GM19240 (cell line): ENCODE measurements around the gene LNPK.
"Not testable (repeated sequence)": the region's sequence is repeated elsewhere in the genome, so short reads cannot be mapped to it uniquely, and the experiment has no call there.

Source experiments
- DNase-seq: peaks from one replicate; pipeline ENCODE4 v3.0.0; 2011; ENCODE audit warnings: low spot score; ENCODE audit not compliant: insufficient read length

Gene LNPK

DNA sequence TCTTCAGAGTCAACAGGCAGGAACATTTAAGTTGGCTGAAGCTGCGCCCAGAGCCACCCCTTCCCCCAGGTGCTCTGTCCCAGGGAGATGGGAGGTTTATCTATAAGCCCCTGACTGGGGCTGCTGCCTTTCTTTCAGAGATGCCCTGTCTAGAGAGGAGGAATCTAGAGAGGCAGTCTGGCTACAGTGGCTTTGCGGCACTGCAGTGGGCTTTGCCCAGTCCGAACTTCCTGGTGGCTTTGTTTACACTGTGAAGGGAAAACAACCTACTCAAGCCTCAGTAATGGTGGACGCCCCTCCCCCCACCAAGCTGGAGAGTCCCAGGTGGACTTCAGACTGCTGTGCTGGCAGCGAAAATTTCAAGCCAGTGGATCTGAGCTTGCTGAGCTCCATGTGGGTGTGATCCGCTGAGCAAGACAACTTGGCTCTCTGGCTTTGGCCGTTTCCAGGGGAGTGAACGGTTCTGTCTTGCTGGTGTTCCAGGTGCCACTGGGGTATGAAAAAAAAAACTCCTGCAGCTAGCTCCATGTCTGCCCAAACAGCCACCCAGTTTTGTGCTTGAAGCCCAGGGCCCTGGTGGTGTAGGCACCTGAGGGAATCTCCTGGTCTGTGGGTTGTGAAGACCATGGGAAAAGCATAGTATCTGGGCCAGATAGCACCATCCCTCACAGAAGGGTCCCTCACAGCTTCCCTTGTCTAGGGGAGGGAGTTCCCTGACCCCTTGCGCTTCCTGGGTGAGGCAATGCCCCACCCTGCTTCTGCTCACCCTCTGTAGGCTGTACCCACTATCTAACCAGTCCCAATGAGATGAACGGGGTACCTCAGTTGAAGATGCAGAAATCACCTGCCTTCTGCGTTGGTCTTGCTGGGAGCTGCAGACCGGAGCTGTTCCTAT lies 88.0 kb downstream of the LNPK start:
- DNase-seq, result not testable (repeated sequence)

GRCh38 chr2:175913267-175913666 lies 88.8 kb downstream of the LNPK start:
- DNase-seq, result not testable (repeated sequence)

GRCh38 chr2:175904035-175904434 lies 98.0 kb downstream of the LNPK start:
- no peak for DNase-seq

- DNase-seq, result no peak
Observed at GRCh38 chr2:175903384-175903936, 98.6 kb downstream of the LNPK start.

DNA sequence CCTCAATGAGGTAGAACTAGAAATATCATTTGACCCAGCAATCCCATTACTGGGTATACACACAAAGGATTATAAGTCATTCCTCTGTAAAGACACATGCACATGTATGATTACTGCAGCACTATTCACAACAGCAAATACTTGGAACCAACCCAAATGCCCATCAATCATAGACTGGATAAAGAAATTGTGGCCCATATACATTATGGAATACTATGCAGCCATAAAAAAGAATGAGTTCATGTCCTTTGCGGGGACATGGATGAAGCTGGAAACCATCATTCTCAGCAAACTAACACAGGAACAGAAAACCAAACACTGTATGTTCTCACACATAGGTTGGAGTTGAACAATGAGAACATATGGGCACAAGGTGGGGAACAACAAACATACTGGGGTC lies 106.1 kb downstream of the LNPK start:
- not testable (repeated sequence) for DNase-seq

DNA sequence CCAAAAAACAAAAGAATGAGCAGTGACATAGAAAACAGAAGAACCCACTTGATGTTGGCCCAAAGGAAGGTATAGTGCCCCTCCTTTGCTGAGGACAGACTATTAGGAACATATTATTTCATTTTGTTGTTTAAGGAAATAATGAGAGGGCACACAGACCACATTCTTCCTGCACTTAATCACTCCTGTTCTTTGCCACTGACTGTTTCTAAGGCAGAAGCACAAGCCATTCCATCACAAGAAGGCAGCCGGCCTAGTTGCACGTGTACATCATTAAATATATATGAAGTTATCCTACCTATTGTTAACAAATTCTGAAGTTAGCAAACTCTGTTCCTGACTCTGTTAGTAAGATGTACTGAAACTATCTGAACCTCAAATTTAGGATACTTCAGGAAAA lies 110.0 kb downstream of the LNPK start:
- no peak for DNase-seq

GRCh38 chr2:175890636-175891242 lies 111.3 kb downstream of the LNPK start:
- DNase-seq, result no peak

GRCh38 chr2:175889701-175890302 lies 112.3 kb downstream of the LNPK start:
- DNase-seq, result no peak

- DNase-seq, result no peak
Observed at GRCh38 chr2:175887776-175888175, 114.3 kb downstream of the LNPK start.

DNA sequence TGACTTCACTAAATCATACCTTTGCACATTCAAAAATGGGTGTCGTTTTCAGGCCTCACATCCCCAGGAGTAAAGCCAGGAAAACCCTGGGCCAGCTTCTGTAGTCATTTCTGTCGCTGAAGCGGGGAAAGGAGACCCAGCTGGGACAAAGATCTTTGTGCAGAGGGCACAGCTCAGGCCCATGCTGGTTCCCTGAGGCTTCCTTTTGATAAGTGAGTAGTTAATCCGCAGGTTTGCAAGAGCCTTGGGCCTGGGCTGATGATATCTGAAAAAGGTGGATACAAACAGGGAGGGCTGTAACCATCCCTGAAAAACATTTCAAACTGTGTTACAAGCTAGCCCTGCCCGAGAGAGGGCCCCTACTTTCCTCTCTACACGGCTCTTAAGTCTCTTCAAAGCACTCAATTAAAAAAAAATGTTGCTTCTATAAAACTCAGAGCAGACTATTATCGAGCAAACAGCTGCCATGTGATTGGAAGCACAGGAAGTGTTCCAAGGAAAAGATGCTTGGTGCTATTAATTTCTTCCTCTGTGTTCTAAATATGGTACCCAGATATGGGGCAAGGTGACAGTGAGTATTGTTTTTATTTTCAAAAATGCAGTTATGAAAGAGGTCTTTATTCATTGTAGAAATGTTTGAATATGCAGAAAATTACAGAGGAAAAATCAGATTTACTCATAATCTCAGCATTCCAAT lies 117.2 kb downstream of the LNPK start:
- DNase-seq, result no peak

GRCh38 chr2:175883586-175884194 lies 118.4 kb downstream of the LNPK start:
- no peak for DNase-seq

GRCh38 chr2:175879679-175880078 lies 122.4 kb downstream of the LNPK start:
- DNase-seq, result no peak

GRCh38 chr2:175877845-175878544 lies 124.1 kb downstream of the LNPK start:
- no peak for DNase-seq

- DNase-seq, result no peak
Observed at GRCh38 chr2:175874291-175874690, 127.8 kb downstream of the LNPK start.
